T-helper 22 cell (primary cell): Measurements from ENCODE around the gene CTBP2.

Source experiments
- DNase-seq: peaks from one replicate; pipeline ENCODE4 v3.0.0-alpha.2; 2020; ENCODE audit warnings: low read depth

The CTBP2 gene

GRCh38 chr10:125125951-125126735 lies 34.2 kb downstream of the CTBP2 start:
- no peak for DNase-seq

GRCh38 chr10:125124907-125125306 lies 35.5 kb downstream of the CTBP2 start:
- DNase-seq, result no peak

- no peak for DNase-seq
Observed at GRCh38 chr10:125124115-125124487, 36.3 kb downstream of the CTBP2 start.

- no peak for DNase-seq
Observed at GRCh38 chr10:125123476-125124114, 36.8 kb downstream of the CTBP2 start.

GRCh38 chr10:125122566-125122965 lies 37.8 kb downstream of the CTBP2 start:
- no peak for DNase-seq

- DNase-seq, result no peak
Observed at GRCh38 chr10:125121003-125121402, 39.4 kb downstream of the CTBP2 start.

- no peak for DNase-seq
Observed at GRCh38 chr10:125120053-125120710, 40.2 kb downstream of the CTBP2 start.

- no peak for DNase-seq
Observed at GRCh38 chr10:125118701-125119100, 41.7 kb downstream of the CTBP2 start.

GRCh38 chr10:125118011-125118611 lies 42.3 kb downstream of the CTBP2 start:
- no peak for DNase-seq

- no peak for DNase-seq
Observed at GRCh38 chr10:125116652-125117310, 43.6 kb downstream of the CTBP2 start.

GRCh38 chr10:125116041-125116649 lies 44.2 kb downstream of the CTBP2 start:
- DNase-seq, result no peak

GRCh38 chr10:125115409-125115808 lies 45.0 kb downstream of the CTBP2 start:
- no peak for DNase-seq

GRCh38 chr10:125114761-125115391 lies 45.5 kb downstream of the CTBP2 start:
- no peak for DNase-seq

GRCh38 chr10:125113691-125114371 lies 46.5 kb downstream of the CTBP2 start:
- no peak for DNase-seq

- DNase-seq, result no peak
Observed at GRCh38 chr10:125112697-125113494, 47.5 kb downstream of the CTBP2 start.

GRCh38 chr10:125111118-125111727 lies 49.1 kb downstream of the CTBP2 start:
- no peak for DNase-seq

GRCh38 chr10:125107965-125108580 lies 52.3 kb downstream of the CTBP2 start:
- no peak for DNase-seq

- no peak for DNase-seq
Observed at GRCh38 chr10:125107166-125107949, 53.0 kb downstream of the CTBP2 start.
